LNCAP (cell line): ENCODE results near the gene RNF168.

Experiments
- CTCF ChIP-seq: fragments of 450-650 bp; IDR thresholded peaks from 2 replicates; pipeline ENCODE4 v1.5.1; 2017; ENCODE audit warnings: mild to moderate bottlenecking

The RNF168 gene

GRCh38 chr3:196431181-196432136 lies 72.1 kb downstream of the RNF168 start:
- TF ChIP-seq CTCF = no peak

- TF ChIP-seq CTCF = no peak
Measured at GRCh38 chr3:196428041-196428440, 75.5 kb downstream of the RNF168 start.

GRCh38 chr3:196423044-196423781 lies 80.4 kb downstream of the RNF168 start:
- TF ChIP-seq CTCF = no peak

GRCh38 chr3:196419386-196419785 lies 84.2 kb downstream of the RNF168 start:
- TF ChIP-seq CTCF = no peak
